DMS79 treated with DMSO at 0.1 percent for 48 hours (cell line): ENCODE measurements around the gene FBXL17.

Experiments used
- DNase-seq: peaks from one replicate; lab custom pipeline; 2025; lab: John Stamatoyannopoulos, UW

Gene FBXL17

DNA sequence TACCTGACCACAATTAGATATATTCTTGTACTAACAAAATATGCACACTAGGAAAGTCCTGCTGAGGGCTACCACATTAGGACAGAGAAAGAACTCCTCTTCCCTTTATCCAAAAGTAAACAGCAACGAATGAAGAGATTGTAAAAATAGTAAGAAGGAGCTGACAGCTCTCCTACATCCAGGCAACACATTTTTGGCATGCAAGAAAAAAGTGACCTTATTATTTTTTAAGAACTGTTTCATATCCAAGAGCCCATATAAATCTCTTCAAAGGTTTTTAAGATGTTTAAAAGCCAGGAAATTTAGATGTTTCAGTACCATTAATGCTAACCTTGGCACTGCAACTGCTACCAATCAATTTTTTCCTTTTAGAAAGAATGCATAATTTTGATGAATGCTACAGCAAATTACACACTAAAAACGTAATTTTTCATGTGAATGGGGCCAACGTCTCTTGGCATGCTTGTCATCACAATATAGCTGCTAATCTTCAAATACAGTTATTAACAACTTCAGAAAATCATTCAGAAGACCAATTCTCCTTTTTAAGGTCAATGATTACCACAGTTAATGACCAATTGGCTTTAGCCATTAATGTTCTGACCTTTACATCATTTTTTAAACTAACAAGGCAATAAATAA is 132.0 kb downstream of the FBXL17 start:
- no peak for DNase-seq

DNA sequence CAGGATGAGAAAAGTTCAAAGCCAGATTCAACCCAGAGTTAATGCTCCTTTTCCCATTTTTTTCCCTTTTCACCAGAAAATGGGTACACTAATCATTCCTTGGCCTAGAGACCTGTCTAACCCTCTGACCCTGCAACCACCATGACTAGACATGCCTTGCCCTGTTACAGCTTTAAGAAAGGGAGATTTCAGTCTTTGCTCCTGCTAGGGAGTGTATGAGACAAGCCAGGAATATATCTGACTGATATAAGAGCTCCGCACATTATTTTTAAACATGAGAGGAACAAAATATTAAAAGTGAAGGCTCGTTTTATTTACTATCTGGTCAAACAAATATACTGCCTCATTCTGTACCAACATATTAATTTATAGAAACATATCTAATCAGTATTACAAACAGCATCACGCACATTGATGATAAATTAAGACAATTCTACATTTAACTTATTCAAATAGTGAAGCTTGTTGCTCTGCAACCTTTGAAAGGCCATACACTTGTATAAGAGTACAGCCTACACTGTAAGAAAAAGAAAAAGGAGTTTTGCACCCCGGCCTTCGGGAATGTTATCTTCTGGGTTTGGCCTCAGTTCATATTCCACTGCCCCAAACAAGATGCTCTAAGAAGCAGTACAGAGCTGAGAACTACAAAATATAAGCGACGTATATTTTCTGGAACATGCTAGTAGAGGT is 132.7 kb downstream of the FBXL17 start:
- DNase-seq, result no peak

DNA sequence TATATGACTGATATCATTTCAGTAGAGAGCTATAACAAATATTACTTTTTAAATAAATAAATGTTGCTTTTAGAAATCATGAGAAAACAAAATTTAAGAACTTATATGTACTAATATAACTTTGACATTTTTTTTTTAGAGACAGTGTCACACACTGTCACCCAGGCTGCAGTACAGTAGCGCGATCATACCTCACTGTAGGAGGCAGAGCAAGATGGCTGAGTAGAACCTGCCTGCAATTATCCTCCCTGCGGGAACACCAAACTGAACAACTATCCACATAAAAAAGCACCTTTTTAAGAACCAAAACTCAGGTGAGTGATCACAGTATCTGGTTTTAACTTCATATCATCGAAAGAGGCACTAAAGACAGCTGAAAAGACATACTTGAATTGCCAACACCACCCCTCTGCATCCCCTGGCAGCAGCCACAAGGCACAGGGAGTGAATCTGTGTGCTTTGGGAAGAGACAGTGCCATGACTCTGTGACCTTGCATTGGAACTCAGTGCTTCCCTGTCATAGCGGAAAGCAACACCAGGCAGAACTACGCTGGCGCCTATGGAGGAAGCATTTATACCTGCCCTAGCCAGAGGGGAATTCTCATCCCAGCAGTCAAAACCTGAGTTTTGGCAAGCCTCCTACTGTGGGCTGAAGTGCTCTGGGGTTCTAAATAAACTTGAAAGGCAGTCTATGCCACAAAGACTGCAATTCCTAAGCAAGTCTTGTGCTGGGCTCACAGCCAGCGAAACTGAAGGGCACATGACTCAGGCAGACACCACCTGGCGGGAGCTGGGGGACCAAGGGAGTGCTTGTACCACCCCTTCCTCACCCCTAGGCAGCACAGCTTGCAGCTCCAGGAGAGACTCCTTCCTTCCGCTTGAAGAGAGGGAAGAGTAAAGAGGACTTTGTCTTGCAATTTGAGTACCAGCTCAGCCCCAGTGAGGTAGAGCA is 142.7 kb downstream of the FBXL17 start:
- DNase-seq, result no peak

GRCh38 chr5:108238461-108238860 is 143.4 kb downstream of the FBXL17 start:
- no peak for DNase-seq

DNA sequence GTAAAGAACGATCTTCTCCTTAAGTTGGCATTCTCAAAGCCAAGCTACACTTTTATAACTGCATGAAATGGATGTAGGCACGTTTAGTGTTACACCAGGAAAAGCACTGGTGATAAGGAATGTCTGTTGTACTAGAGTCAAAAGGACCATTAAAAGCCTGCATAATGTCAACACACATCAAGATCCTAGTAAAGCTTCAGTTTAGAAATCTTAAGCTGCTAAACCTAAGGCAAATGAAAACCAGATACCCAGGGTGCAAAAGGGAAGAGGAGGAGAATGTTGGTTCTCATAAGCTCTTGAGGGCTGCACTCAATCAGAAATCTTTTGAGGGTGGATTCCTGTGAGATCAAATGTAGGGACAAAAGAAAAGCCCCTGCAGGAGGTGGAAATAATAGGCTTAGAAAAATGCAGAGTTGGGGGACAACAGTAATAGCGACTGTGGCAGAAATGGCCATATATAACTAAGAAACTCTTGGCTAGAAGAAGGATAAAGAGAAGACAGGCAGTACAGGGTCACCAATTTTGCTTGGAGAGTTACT is 148.2 kb downstream of the FBXL17 start:
- DNase-seq, result peak; percentile 12

- no peak for DNase-seq
These were observed 149.1 kb downstream of the FBXL17 start for GRCh38 chr5:108232805-108233204.

GRCh38 chr5:108222011-108222410 is 159.9 kb downstream of the FBXL17 start:
- no peak for DNase-seq

DNA sequence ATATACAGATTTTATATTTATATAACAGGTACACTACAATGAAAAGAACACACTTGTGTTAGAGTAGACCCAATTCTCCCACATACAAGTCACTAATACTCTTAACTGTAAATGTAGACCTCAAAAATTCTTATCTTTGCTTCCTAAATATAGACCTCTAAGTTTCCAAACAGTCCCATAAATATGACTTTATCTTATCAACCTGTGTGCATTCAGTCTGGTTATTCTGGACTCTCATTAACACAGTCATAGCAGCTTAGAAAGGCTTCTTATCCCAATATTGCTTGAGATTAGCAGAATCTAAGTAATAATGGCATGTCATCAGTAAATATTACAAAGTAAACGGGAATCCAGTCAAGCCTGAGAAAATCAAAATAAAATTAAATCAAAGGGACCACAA is 161.1 kb downstream of the FBXL17 start:
- DNase-seq, result no peak

GRCh38 chr5:108216890-108217289 is 165.0 kb downstream of the FBXL17 start:
- no peak for DNase-seq

- no peak for DNase-seq
These were observed 167.0 kb downstream of the FBXL17 start for GRCh38 chr5:108214857-108215256.

GRCh38 chr5:108212775-108213346 is 169.0 kb downstream of the FBXL17 start:
- no peak for DNase-seq

DNA sequence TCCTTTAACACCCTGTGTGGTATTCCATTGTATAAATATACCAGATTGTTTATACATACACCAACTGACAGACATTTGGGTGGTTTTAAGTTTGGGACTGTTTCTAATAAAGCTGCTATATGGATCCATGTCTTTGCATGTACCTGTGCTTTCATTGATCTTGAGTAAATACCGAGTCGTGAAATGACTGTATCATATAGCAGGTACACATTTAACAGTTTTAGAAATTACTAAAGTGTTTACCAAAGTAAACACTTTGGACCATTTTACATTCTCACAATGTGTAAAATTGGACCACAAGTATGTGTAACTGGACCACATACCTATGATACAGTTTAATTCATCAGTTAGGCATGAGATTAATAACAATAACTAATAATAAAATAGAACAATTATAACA is 175.2 kb downstream of the FBXL17 start:
- DNase-seq, result no peak

DNA sequence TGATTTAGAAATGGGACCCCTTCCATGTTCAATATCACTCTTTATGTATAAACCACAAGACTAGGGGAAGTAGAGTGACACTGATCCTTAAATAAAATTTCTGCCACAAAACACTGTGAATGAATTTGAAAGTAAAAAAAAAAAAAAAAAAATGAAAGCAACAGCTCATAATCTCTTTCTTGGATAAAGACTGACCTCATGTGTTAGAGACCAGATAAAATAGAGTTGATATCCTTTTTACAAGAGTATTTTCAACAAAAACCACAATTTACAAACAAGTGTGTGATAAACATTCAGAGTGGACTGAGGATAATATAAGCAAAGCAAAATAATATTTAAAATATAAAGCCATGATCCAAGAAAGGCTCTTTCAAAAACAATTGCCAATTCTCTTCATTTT is 180.2 kb downstream of the FBXL17 start:
- DNase-seq, result no peak

DNA sequence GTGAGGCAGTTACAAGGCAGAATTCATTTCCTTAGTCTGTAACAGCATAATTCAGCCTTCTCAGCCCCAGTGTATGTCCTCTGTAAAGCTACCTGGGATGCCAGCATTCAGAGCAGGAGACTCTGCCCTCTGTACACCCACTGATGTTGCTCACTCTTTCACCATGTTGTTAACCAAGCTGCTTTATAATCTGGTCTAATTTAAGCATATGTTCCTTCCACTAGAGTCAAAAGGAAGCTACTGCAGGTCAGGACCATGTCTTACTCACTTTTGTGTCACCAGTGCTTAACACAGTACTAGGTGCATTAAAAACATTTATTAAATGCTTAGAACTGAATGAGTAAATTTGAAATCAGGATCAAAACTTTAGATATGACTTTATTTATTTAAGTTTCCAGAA is 185.6 kb downstream of the FBXL17 start:
- DNase-seq, result no peak

- DNase-seq, result no peak
These were observed 188.7 kb downstream of the FBXL17 start for GRCh38 chr5:108193021-108193795.

GRCh38 chr5:108184940-108185339 is 197.0 kb downstream of the FBXL17 start:
- no peak for DNase-seq

DNA sequence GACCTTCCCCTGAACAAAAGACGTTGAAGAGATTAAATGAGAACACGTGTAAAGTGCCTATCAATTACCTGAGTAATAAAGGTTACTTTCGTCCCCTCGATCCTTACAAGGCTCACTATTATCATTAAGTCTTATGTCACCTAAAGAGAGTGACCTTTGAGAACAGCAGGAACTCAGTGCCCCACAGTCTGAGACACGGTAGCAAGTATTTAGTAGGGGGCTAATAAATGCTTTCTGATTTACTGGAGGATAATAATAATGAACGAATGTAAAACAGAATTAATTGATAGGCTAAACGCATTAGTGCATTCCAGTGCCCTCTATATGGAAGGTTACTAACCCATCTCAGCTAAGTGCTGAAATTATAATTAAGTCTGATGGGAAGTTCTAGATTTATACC is 199.9 kb downstream of the FBXL17 start:
- DNase-seq, result no peak

DNA sequence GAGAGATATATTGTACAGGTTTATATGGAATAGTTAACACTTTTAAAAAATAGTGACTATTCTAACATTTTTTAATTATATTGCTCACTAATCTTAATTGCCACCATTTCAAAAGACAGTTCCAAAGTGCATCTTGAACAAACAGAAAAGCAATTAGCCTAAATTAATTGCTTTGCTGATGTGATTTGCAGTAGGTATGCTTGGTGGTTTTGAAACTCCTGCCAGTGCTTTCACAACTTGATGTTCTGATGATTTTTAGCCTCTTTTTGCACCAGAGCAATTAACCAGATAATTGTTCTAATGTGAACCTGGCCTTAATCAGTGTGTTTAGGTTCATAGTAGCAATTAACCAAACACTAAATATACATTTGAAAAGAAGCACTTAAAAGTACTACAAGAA is 207.6 kb downstream of the FBXL17 start:
- DNase-seq, result no peak

DNA sequence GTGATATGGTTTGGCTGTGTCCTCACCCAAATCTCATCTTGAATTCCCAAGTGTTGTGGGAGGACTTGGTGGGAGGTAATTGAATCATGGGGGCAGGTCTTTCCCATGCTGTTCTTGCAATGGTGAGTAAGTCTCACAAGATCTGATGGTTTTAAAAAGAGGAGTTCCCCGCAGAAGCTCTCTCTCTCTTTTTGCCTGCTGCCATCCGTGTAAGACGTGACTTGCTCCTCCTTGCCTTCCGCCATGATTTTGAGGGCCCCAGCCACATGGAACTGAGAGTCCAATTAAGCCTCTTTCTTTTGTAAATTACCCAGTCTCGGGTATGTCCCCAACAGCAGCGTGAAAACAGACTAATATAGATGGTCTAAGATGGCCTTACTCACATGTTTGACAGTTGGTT is 210.1 kb downstream of the FBXL17 start:
- DNase-seq, result no peak

- DNase-seq, result no peak
These were observed 213.0 kb downstream of the FBXL17 start for GRCh38 chr5:108168915-108169314.

GRCh38 chr5:108167174-108167573 is 214.7 kb downstream of the FBXL17 start:
- DNase-seq, result no peak
